Keratinocyte (primary cell): ENCODE data around the gene CRIP3. TPM values are rescaled to one million over a fixed set of nuclear protein-coding genes. Genes with fewer than 3 reads are reported as not detected.

Experiments
- DNase-seq: peaks from one replicate; pipeline ENCODE4 v3.0.0-alpha.2; 2011; ENCODE audit warnings: low read depth, missing footprints, low spot score
- FAIRE-seq: peaks from 2 replicates; lab custom pipeline; 2011; peaks lifted over from hg19 to GRCh38; lab: Jason Lieb, UNC
- H2AFZ ChIP-seq: 2 replicates; pipeline ENCODE4 v1.6.0; 2012; ENCODE audit warnings: low read length, control low read depth, inconsistent platforms; ENCODE audit not compliant: control insufficient read depth
- H3K27ac ChIP-seq: 2 replicates; pipeline ENCODE4 v1.5.1; 2011; ENCODE audit warnings: low read length; ENCODE audit not compliant: control insufficient read depth, insufficient read depth
- H3K27me3 ChIP-seq: 3 replicates; pipeline ENCODE4 v1.6.0; 2011; ENCODE audit warnings: low read length; ENCODE audit not compliant: control insufficient read depth, insufficient read depth; ENCODE audit errors: extremely low read depth
- H3K36me3 ChIP-seq, 2 experiments: 2 replicates in 1 of 2; 3 replicates in 1 of 2; pipeline ENCODE4 v1.5.1; 2011; ENCODE audit warnings: low read length in 2 of 2, mild to moderate bottlenecking in 1 of 2; ENCODE audit not compliant: control insufficient read depth in 2 of 2, insufficient read depth in 2 of 2; ENCODE audit errors: extremely low read depth in 1 of 2
- H3K4me1 ChIP-seq: 3 replicates; pipeline ENCODE4 v1.5.1; 2011; ENCODE audit warnings: low read length; ENCODE audit not compliant: control insufficient read depth, insufficient read depth; ENCODE audit errors: extremely low read depth
- H3K4me2 ChIP-seq: 3 replicates; pipeline ENCODE4 v1.6.0; 2011; ENCODE audit warnings: low read depth, low read length; ENCODE audit not compliant: control insufficient read depth, insufficient read depth; ENCODE audit errors: extremely low read depth
- H3K4me3 ChIP-seq, 3 experiments: fragments of 200-600 bp in 1 of 3; sonication (generic) in 1 of 3; 2 replicates in 2 of 3; 3 replicates in 1 of 3; pipeline ENCODE4 v1.5.1; 2011 to 2016; ENCODE audit warnings: low read length in 3 of 3, mild to moderate bottlenecking in 3 of 3, control low read depth in 2 of 3, inconsistent platforms in 1 of 3, low read depth in 1 of 3, mixed read lengths in 1 of 3, mixed run types in 1 of 3, moderate library complexity in 1 of 3; ENCODE audit not compliant: control insufficient read depth in 2 of 3, insufficient read depth in 2 of 3; ENCODE audit errors: extremely low read depth in 1 of 3
- H3K79me2 ChIP-seq: 2 replicates; pipeline ENCODE4 v1.6.0; 2012; ENCODE audit warnings: low read length; ENCODE audit not compliant: control insufficient read depth, insufficient read depth
- H3K9ac ChIP-seq: 3 replicates; pipeline ENCODE4 v1.6.0; 2011; ENCODE audit warnings: low read length; ENCODE audit not compliant: control insufficient read depth, insufficient read depth; ENCODE audit errors: extremely low read depth
- H3K9me1 ChIP-seq: 3 replicates; pipeline ENCODE4 v1.6.0; 2011; ENCODE audit warnings: low read length; ENCODE audit not compliant: control insufficient read depth, insufficient read depth; ENCODE audit errors: extremely low read depth
- H3K9me3 ChIP-seq: 2 replicates; pipeline ENCODE4 v1.5.1; 2012; ENCODE audit warnings: low read depth, low read length; ENCODE audit not compliant: control insufficient read depth
- H4K20me1 ChIP-seq: 3 replicates; pipeline ENCODE4 v1.6.0; 2011; ENCODE audit warnings: low read length; ENCODE audit not compliant: control insufficient read depth, insufficient read depth; ENCODE audit errors: extremely low read depth
- CTCF ChIP-seq, 3 experiments: IDR thresholded peaks in 1 of 3; conservative IDR thresholded peaks in 1 of 3; optimal IDR thresholded peaks in 1 of 3; 2 replicates in 2 of 3; 3 replicates in 1 of 3; pipeline versions ENCODE3 to v1.5.1; 2011; ENCODE audit warnings: low read length in 3 of 3, mild to moderate bottlenecking in 3 of 3, moderate library complexity in 2 of 3, control low read depth in 1 of 3, inconsistent platforms in 1 of 3; ENCODE audit not compliant: insufficient read depth in 2 of 3; ENCODE audit errors: extremely low read depth in 1 of 3
- EZH2 ChIP-seq: IDR thresholded peaks from one replicate; pipeline ENCODE4 v1.6.1; 2012; ENCODE audit warnings: inconsistent platforms, mild to moderate bottlenecking, low read length, moderate library complexity
- dilution Hi-C: fragments of 300-500 bp; cut with MboI; formaldehyde crosslinking; loops from one replicate; pipeline ENCODE4 v1.7.0; 2020; ENCODE audit warnings: low sequenced_read_pairs; ENCODE audit not compliant: extremely low pct_ligation_motif_present
- polyA plus RNA-seq, 5 experiments: library from polyadenylated mRNA; depleted of rRNA in 3 of 5; stranded (reverse) in 3 of 5; stranded (forward) in 1 of 5; unstranded in 1 of 5; fragments of >200 nt; gene quantifications; 1 replicate in 1 of 5; 2 replicates in 3 of 5; 3 replicates in 1 of 5; pipeline versions ENCODE4 v1.2.1 to v1.2.3, GENCODE V29; 2011 to 2012; ENCODE audit warnings: missing spikeins in 2 of 5, low read depth in 1 of 5, low replicate concordance in 1 of 5

Gene CRIP3
- polyA plus RNA-seq, 1 donor (not counting 4 experiments of a cell fraction or from before 2014, with no cell fraction given): 0.26 TPM

DNA sequence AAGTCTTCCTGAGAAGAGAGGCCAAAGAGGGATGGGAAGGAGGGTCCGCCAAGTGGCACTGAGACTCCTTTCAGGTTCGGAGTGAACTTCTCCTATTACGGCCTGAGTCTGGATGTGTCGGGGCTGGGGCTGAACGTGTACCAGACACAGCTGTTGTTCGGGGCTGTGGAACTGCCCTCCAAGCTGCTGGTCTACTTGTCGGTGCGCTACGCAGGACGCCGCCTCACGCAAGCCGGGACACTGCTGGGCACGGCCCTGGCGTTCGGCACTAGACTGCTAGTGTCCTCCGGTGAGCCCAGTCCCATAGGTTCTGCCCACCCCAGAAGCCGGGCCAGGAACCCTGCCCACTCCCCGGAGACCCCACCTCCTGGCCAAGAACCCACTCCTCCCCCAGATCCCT is 6.5 kb downstream of the CRIP3 start:
- Histone ChIP-seq H3K9ac (no peak overlapping the region), H2AFZ (no peak overlapping the region), H3K4me1 (no peaks in the 10 kb centered on the region), H3K27ac (no peak overlapping the region), H3K79me2 (no peaks in the 10 kb centered on the region), H3K36me3 (no peaks in the 10 kb centered on the region), H3K4me2 (no peak overlapping the region), H3K9me3 (no peaks in the 10 kb centered on the region), H4K20me1 (no peaks in the 10 kb centered on the region), H3K27me3 (peaks cover 31% of the 10 kb centered on the region), H3K9me1 (no peaks in the 10 kb centered on the region), H3K4me3 (no peak overlapping the region)
- FAIRE-seq (no peak), DNase-seq (no peak)
- dilution Hi-C loops: no loop called here
- TF ChIP-seq CTCF (optimal IDR thresholded peaks at IDR 0.05 in 1 of 3, IDR thresholded peaks at IDR 0.05 in 1 of 3, conservative IDR thresholded peaks at IDR 0.05 in 1 of 3; ENCODE audit: extremely low read depth in 1 of 3, insufficient read depth in 2 of 3, low read length in 3 of 3) (no peak), EZH2 (no peak)

- dilution Hi-C loops: no loop called here
Observed at GRCh38 chr6:43301081-43301870, 7.3 kb downstream of the CRIP3 start.

More at GRCh38 chr6:43301081-43301870, 7.3 kb downstream of the CRIP3 start:
- Histone ChIP-seq H3K9me3 (no peaks in the 10 kb centered on the region), H4K20me1 (no peaks in the 10 kb centered on the region), H3K4me2 (no peak overlapping the region), H2AFZ (no peak overlapping the region), H3K4me1 (no peaks in the 10 kb centered on the region), H3K9me1 (no peaks in the 10 kb centered on the region), H3K27ac (no peak overlapping the region), H3K79me2 (no peaks in the 10 kb centered on the region), H3K36me3 (no peaks in the 10 kb centered on the region), H3K27me3 (peaks cover 38% of the 10 kb centered on the region), H3K9ac (no peak overlapping the region), H3K4me3 (no peak overlapping the region)
- no peak for FAIRE-seq
- TF ChIP-seq EZH2 (no peak), CTCF (optimal IDR thresholded peaks at IDR 0.05 in 1 of 3, IDR thresholded peaks at IDR 0.05 in 1 of 3, conservative IDR thresholded peaks at IDR 0.05 in 1 of 3; ENCODE audit: extremely low read depth in 1 of 3, insufficient read depth in 2 of 3, low read length in 3 of 3) (no peak)
- DNase-seq: no peak
